Trophoblast cell (in vitro differentiated cells and primary cell): ENCODE data around the gene RNF19B.
A peak's percentile ranks its signal among the peaks of the same experiment; 100 is the strongest.

Experiments
- DNase-seq, 2 donors: peaks; one replicate each; pipeline ENCODE4 v3.0.0-alpha.2; 2016
- H2AFZ ChIP-seq: 2 replicates; pipeline ENCODE4 v1.6.1; 2013; ENCODE audit warnings: low read length, moderate library complexity, mild to moderate bottlenecking; ENCODE audit not compliant: insufficient read depth, poor library complexity
- H2AK5ac ChIP-seq: 2 replicates; pipeline ENCODE4 v1.6.1; 2013; ENCODE audit warnings: mild to moderate bottlenecking, low read length
- H2BK120ac ChIP-seq: 2 replicates; pipeline ENCODE4 v1.6.1; 2013; ENCODE audit warnings: low read length, mild to moderate bottlenecking, moderate library complexity; ENCODE audit not compliant: insufficient read depth, poor library complexity
- H2BK12ac ChIP-seq: 2 replicates; pipeline ENCODE4 v1.6.1; 2013; ENCODE audit warnings: mild to moderate bottlenecking, low read length, moderate library complexity
- H2BK5ac ChIP-seq: 2 replicates; pipeline ENCODE4 v1.6.1; 2013; ENCODE audit warnings: low read length, low read depth, moderate library complexity, mild to moderate bottlenecking; ENCODE audit not compliant: poor library complexity
- H3K14ac ChIP-seq: 2 replicates; pipeline ENCODE4 v1.6.1; 2013; ENCODE audit warnings: mild to moderate bottlenecking, low read length
- H3K18ac ChIP-seq: 2 replicates; pipeline ENCODE4 v1.6.1; 2013; ENCODE audit warnings: mild to moderate bottlenecking, low read length
- H3K23ac ChIP-seq: 2 replicates; pipeline ENCODE4 v1.6.1; 2013; ENCODE audit warnings: low read length
- H3K27ac ChIP-seq: 2 replicates; pipeline ENCODE4 v1.5.1; 2013; ENCODE audit warnings: low read depth, mild to moderate bottlenecking, inconsistent platforms, low read length, moderate library complexity
- H3K27me3 ChIP-seq: 2 replicates; pipeline ENCODE4 v1.6.1; 2013; ENCODE audit warnings: inconsistent platforms, mild to moderate bottlenecking, low read length, moderate library complexity; ENCODE audit not compliant: insufficient read depth
- H3K36me3 ChIP-seq, 2 experiments: 1 replicate in 1 of 2; 2 replicates in 1 of 2; pipeline ENCODE4 v1.6.1; 2013; ENCODE audit warnings: low read length in 2 of 2, mild to moderate bottlenecking in 2 of 2, moderate library complexity in 1 of 2; ENCODE audit not compliant: insufficient read depth in 2 of 2, control insufficient read depth in 1 of 2
- H3K4ac ChIP-seq: 2 replicates; pipeline ENCODE4 v1.6.1; 2013; ENCODE audit warnings: low read depth, mild to moderate bottlenecking, low read length, moderate library complexity
- H3K4me1 ChIP-seq, 2 experiments: 1 replicate in 1 of 2; 2 replicates in 1 of 2; pipeline ENCODE4 v1.6.1; 2013; ENCODE audit warnings: low read length in 2 of 2, mild to moderate bottlenecking in 2 of 2, moderate library complexity in 1 of 2; ENCODE audit not compliant: insufficient read depth in 2 of 2, control insufficient read depth in 1 of 2
- H3K4me2 ChIP-seq: 2 replicates; pipeline ENCODE4 v1.6.1; 2013; ENCODE audit warnings: inconsistent platforms, mild to moderate bottlenecking, low read length, moderate library complexity
- H3K4me3 ChIP-seq: 2 replicates; pipeline ENCODE4 v1.5.1; 2013; ENCODE audit warnings: mild to moderate bottlenecking, low read depth, low read length, inconsistent platforms
- H3K79me1 ChIP-seq: one replicate; pipeline ENCODE4 v1.6.1; 2013; ENCODE audit warnings: low read length
- H3K79me2 ChIP-seq: 2 replicates; pipeline ENCODE4 v1.6.1; 2013; ENCODE audit warnings: low read length, mild to moderate bottlenecking; ENCODE audit not compliant: control insufficient read depth, insufficient read depth, poor library complexity
- H3K9ac ChIP-seq: 2 replicates; pipeline ENCODE4 v1.6.1; 2013; ENCODE audit warnings: mild to moderate bottlenecking, low read length
- H3K9me3 ChIP-seq: 2 replicates; pipeline ENCODE4 v1.6.1; 2013; ENCODE audit warnings: low read depth, mild to moderate bottlenecking, control low read depth, inconsistent platforms, low read length; ENCODE audit not compliant: insufficient read depth
- H4K12ac ChIP-seq: 2 replicates; pipeline ENCODE4 v1.6.1; 2013; ENCODE audit warnings: low read depth, mild to moderate bottlenecking, low read length, moderate library complexity
- H4K8ac ChIP-seq: 2 replicates; pipeline ENCODE4 v1.6.1; 2013; ENCODE audit warnings: low read depth, mild to moderate bottlenecking, low read length, moderate library complexity
- H4K91ac ChIP-seq: one replicate; pipeline ENCODE4 v1.6.1; 2013; ENCODE audit warnings: low read depth, mild to moderate bottlenecking, low read length, moderate library complexity
- WGBS: extraction: QIAGEN DNeasy Blood & Tissue Kit; methylation state at CpG from one replicate; pipeline ENCODE4 v1.1.7; 2013; ENCODE audit warnings: missing lambda C conversion rate; ENCODE audit not compliant: insufficient read length, insufficient coverage; ENCODE audit errors: extremely low coverage; 5-methylcytosine and 5-hydroxymethylcytosine counted together

The RNF19B gene

DNA sequence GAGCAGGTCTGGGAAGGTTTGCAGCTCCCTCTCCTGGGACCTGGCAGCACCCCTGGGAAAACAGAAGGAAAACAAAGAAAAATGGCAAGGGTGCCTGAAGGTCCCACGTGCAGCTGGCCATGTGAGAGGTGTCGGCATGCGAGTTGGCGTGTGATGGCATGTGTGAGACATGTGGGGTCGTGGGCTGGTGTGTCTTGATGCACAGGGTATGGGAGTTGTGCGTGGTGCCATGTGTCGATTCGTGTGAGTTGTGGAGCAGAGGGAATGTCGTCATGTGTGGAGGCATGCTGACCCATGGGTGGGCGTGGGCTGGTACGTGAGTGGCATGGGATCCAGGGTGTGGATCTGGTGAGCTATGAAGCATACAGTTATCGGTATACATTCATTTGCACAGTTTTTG is 77.0 kb downstream of the RNF19B start:
- H3K4ac ChIP-seq, result no peak overlapping the region
- peaks cover 2 to 4% of the 10 kb centered on the region in 2 experiments for H3K4me1 ChIP-seq
- no peak for DNase-seq
- H3K79me1 ChIP-seq, result no peaks in the 10 kb centered on the region
- H3K14ac ChIP-seq, result no peak overlapping the region
- H2BK5ac ChIP-seq, result no peak overlapping the region
- no peak overlapping the region for H3K9ac ChIP-seq
- no peak overlapping the region for H2BK12ac ChIP-seq
- no peak overlapping the region for H4K12ac ChIP-seq
- H3K36me3 ChIP-seq, result no peaks in the 10 kb centered on the region
- no peak overlapping the region for H2BK120ac ChIP-seq
- peaks cover 2% of the 10 kb centered on the region for H3K9me3 ChIP-seq
- H3K23ac ChIP-seq, result no peak overlapping the region
- no peak overlapping the region for H3K4me2 ChIP-seq
- H3K4me3 ChIP-seq, result peak overlapping the region; percentile 51
- H4K91ac ChIP-seq, result no peak overlapping the region
- H3K79me2 ChIP-seq, result no peaks in the 10 kb centered on the region
- no peak overlapping the region for H2AFZ ChIP-seq
- WGBS, result no CpG with 5 or more reads among the region's 12 CpGs
- H3K18ac ChIP-seq, result no peak overlapping the region
- no peak overlapping the region for H4K8ac ChIP-seq
- no peak overlapping the region for H2AK5ac ChIP-seq
- no peak overlapping the region for H3K27ac ChIP-seq
- H3K27me3 ChIP-seq, result peaks cover 9% of the 10 kb centered on the region

DNA sequence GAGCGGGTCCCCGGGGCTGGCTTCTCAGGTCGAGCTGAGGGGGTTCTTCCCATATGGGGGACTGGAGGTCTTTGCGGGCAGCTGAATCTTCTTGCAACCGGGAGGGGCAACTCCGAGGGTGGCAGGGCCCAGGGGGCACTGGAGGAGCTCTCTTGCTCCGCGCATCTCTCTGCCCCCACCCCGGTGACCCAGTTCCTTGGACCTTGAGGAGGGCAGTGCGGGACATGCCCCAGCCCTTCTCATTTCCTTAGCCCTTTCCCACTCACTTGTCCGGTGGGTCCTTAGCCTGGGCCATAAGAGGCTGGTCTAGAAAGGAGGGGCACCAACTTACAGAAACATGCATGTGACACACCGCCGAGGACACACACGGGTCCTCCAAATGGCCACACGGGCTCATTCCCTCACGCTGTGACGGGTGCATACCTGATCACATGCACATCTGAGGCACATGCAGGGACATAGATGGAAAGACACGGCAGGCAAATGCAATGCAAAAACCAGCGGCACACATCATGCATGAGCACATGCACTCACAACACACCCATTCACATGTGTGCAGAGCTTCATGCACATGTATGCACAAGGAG is 77.7 kb downstream of the RNF19B start:
- Histone ChIP-seq H3K27me3 (peaks cover 9% of the 10 kb centered on the region), H3K9me3 (peaks cover 2% of the 10 kb centered on the region), H2AK5ac (no peak overlapping the region), H4K12ac (no peak overlapping the region), H3K23ac (no peak overlapping the region), H3K18ac (no peak overlapping the region), H3K4me3 (no peak overlapping the region), H2AFZ (no peak overlapping the region), H2BK12ac (no peak overlapping the region), H3K9ac (no peak overlapping the region), H3K79me1 (no peaks in the 10 kb centered on the region), H3K27ac (no peak overlapping the region), H3K14ac (no peak overlapping the region), H3K4me1 (peaks cover 0 to 2% of the 10 kb centered on the region in 2 experiments), H2BK120ac (no peak overlapping the region), H3K4ac (no peak overlapping the region), H4K91ac (no peak overlapping the region), H4K8ac (no peak overlapping the region), H3K4me2 (peak overlapping the region; percentile 58), H2BK5ac (no peak overlapping the region), H3K79me2 (no peaks in the 10 kb centered on the region), H3K36me3 (no peaks in the 10 kb centered on the region)
- WGBS, result no CpG with 5 or more reads among the region's 19 CpGs
- no peak for DNase-seq
